Measurements from ENCODE around the gene SLC29A1. TPM values are rescaled to one million over a fixed set of nuclear protein-coding genes. Genes with fewer than 3 reads are reported as not detected.
A peak's percentile ranks its signal among the peaks of the same experiment; 100 is the strongest.
"Not testable (repeated sequence)": the region's sequence is repeated elsewhere in the genome, so short reads cannot be mapped to it uniquely, and the experiment has no call there.

SLC29A1 gene
- total RNA-seq, 1 donor from 2014 or later: 27.3 TPM

- DNase-seq (ENCODE audit: low read depth in 2 of 2): peak; percentile 79 to 96
Measured at GRCh38 chr6:44221291-44221960, 2.0 kb upstream of the SLC29A1 start.

- peak; percentile 36 to 75 for DNase-seq (ENCODE audit: low read depth in 2 of 2)
Measured at GRCh38 chr6:44221961-44222335, 1.4 kb upstream of the SLC29A1 start.

GRCh38 chr6:44222486-44223318, 693 bp upstream of the SLC29A1 start:
- peak in 1 of 2 donors; percentile 45 for DNase-seq (ENCODE audit: low read depth in 2 of 2)

- peak in 1 of 2 donors; percentile 57 for DNase-seq (ENCODE audit: low read depth in 2 of 2)
Measured at GRCh38 chr6:44224029-44224964, 902 bp downstream of the SLC29A1 start.

GRCh38 chr6:44224965-44225305, 1.5 kb downstream of the SLC29A1 start:
- DNase-seq (ENCODE audit: low read depth in 2 of 2): no peak

- no peak for DNase-seq (ENCODE audit: low read depth in 2 of 2)
Measured at GRCh38 chr6:44225579-44226325, 2.4 kb downstream of the SLC29A1 start.

GRCh38 chr6:44226368-44227147, 3.2 kb downstream of the SLC29A1 start:
- no peak for DNase-seq (ENCODE audit: low read depth in 2 of 2)

GRCh38 chr6:44227148-44227793, 3.9 kb downstream of the SLC29A1 start:
- no peak for DNase-seq (ENCODE audit: low read depth in 2 of 2)

- no peak for DNase-seq (ENCODE audit: low read depth in 2 of 2)
Measured at GRCh38 chr6:44228031-44228430, 4.6 kb downstream of the SLC29A1 start.

GRCh38 chr6:44228433-44228832, 5.0 kb downstream of the SLC29A1 start:
- DNase-seq (ENCODE audit: low read depth in 2 of 2): no peak

GRCh38 chr6:44228836-44229235, 5.4 kb downstream of the SLC29A1 start:
- no peak for DNase-seq (ENCODE audit: low read depth in 2 of 2)

- DNase-seq (ENCODE audit: low read depth in 2 of 2): no peak
Measured at GRCh38 chr6:44229376-44230033, 6.1 kb downstream of the SLC29A1 start.

- DNase-seq (ENCODE audit: low read depth in 2 of 2): no peak
Measured at GRCh38 chr6:44230034-44230675, 6.8 kb downstream of the SLC29A1 start.

- not testable (repeated sequence) for DNase-seq (ENCODE audit: low read depth in 2 of 2)
Measured at GRCh38 chr6:44231426-44231825, 8.0 kb downstream of the SLC29A1 start.

- DNase-seq (ENCODE audit: low read depth in 2 of 2): no peak
Measured at GRCh38 chr6:44232676-44233566, 9.5 kb downstream of the SLC29A1 start.

GRCh38 chr6:44233567-44234100, 10.2 kb downstream of the SLC29A1 start:
- DNase-seq (ENCODE audit: low read depth in 2 of 2): no peak
